Bronchial epithelial cell (primary cell): ENCODE results near the gene DND1. TPM values are rescaled to one million over a fixed set of nuclear protein-coding genes. Genes with fewer than 3 reads are reported as not detected.
A peak's percentile ranks its signal among the peaks of the same experiment; 100 is the strongest.
"Not testable (repeated sequence)": the region's sequence is repeated elsewhere in the genome, so short reads cannot be mapped to it uniquely, and the experiment has no call there.

Experiments used
- DNase-seq: peaks from one replicate; pipeline ENCODE4 v3.0.0-alpha.2; 2010; ENCODE audit warnings: low read depth
- FAIRE-seq: peaks from 2 replicates; lab custom pipeline; 2011; peaks lifted over from hg19 to GRCh38; lab: Jason Lieb, UNC
- H3K27me3 ChIP-seq: 2 replicates; pipeline ENCODE4 v1.5.1; 2011; ENCODE audit warnings: low read length; ENCODE audit not compliant: control insufficient read depth, insufficient read depth
- H3K36me3 ChIP-seq: 2 replicates; pipeline ENCODE4 v1.5.1; 2011; ENCODE audit warnings: low read length; ENCODE audit not compliant: control insufficient read depth, insufficient read depth
- H3K4me3 ChIP-seq: 2 replicates; pipeline ENCODE4 v1.5.1; 2011; ENCODE audit warnings: mild to moderate bottlenecking, low read depth, low read length, control low read depth
- total RNA-seq: library from RNA; depleted of rRNA; stranded (reverse); fragments of >200 nt; gene quantifications from 2 replicates; pipeline ENCODE4 v1.2.1, GENCODE V29; 2014
- TF ChIP-seq, protein P1 (sequence below): IDR thresholded peaks from 2 replicates; pipeline ENCODE4 v1.5.1; 2011; ENCODE audit warnings: mild to moderate bottlenecking, moderate library complexity, low read length, control low read depth, inconsistent platforms; ENCODE audit not compliant: insufficient read depth, severe bottlenecking

The DND1 gene
- total RNA-seq, 1 donor from 2014 or later = 0.26 TPM

DNA sequence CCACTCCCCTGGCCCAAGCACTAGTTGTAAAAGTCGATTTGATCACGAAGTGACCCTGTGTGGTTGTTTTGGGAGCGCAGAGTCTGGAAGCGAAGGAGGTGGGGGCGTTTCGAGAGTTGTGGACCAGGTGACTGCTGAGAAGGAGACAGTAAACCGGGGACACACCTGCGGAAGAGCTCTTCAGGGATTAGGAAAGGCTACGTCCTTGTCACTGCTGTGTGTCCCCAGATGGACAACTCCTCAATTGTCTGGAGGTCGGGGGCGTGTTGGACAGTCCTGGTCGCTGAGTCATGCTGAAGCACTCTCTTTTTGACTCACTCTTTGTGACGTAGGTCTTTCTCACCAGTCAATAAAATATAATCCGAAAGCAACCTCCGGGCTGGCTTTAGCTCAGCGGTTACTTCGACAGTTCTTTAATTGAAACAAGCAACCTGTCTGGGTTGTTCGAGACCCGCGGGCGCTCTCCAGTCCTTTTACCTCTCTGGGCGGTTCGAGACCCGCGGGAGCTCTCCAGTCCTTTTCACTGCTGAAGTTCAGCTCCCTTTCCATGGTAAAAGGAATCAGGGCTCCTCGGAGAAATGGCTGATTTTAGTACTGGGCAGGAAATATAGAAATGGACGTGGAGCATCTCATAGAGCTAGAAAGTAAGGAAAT lies 37.6 kb upstream of the DND1 start:
- H3K27me3 ChIP-seq = no peaks in the 10 kb centered on the region
- FAIRE-seq (no peak), DNase-seq (peak; percentile 95)
- H3K36me3 ChIP-seq = no peaks in the 10 kb centered on the region
- TF ChIP-seq, protein P1, sequence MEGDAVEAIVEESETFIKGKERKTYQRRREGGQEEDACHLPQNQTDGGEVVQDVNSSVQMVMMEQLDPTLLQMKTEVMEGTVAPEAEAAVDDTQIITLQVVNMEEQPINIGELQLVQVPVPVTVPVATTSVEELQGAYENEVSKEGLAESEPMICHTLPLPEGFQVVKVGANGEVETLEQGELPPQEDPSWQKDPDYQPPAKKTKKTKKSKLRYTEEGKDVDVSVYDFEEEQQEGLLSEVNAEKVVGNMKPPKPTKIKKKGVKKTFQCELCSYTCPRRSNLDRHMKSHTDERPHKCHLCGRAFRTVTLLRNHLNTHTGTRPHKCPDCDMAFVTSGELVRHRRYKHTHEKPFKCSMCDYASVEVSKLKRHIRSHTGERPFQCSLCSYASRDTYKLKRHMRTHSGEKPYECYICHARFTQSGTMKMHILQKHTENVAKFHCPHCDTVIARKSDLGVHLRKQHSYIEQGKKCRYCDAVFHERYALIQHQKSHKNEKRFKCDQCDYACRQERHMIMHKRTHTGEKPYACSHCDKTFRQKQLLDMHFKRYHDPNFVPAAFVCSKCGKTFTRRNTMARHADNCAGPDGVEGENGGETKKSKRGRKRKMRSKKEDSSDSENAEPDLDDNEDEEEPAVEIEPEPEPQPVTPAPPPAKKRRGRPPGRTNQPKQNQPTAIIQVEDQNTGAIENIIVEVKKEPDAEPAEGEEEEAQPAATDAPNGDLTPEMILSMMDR = no peak
- H3K4me3 ChIP-seq = peak overlapping the region; percentile 78

DNA sequence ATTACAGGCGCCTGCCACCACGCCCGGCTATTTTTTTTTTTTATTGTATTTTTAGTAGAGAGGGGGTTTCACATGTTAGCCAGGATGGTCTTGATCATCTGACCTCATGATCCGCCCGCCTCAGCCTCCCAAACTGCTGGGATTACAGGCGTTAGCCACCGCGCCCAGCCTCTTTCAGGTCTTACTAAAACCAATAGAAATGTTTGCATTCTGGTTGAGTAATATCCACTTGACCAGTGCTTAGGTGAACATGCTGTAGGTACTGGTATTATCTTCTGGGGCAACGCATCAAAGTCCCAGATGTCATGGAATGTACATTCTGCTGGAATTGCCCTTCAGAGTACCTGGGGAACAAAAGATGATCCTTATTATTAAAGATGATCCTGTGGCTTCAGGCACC lies 35.4 kb upstream of the DND1 start:
- FAIRE-seq, H3K4me3 ChIP-seq, H3K36me3 ChIP-seq, H3K27me3 ChIP-seq, DNase-seq: not testable (repeated sequence)

DNA sequence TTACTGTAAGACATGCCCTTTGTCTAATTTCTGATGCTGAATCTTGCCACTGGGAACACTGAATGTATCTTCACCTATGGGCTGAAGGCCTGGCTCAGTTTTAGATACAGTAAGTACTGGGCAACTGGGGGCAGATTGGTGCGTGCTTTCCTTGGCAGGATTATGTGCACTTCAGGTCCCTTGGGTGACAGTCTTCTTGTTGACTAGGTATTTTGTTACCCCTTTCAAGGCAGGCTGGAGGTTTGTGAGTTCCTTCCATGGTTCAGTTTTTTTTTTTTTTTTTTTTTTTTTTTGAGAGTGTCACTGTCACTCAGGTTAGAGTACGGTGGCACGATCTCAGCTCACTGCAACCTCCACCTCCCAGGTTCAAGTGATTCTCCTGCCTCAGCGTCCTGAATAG lies 34.4 kb upstream of the DND1 start:
- DNase-seq (no peak), FAIRE-seq (no peak)
- H3K27me3 ChIP-seq = no peaks in the 10 kb centered on the region
- TF ChIP-seq, protein P1 = no peak
- no peak overlapping the region for H3K4me3 ChIP-seq
- peaks cover 7% of the 10 kb centered on the region for H3K36me3 ChIP-seq

DNA sequence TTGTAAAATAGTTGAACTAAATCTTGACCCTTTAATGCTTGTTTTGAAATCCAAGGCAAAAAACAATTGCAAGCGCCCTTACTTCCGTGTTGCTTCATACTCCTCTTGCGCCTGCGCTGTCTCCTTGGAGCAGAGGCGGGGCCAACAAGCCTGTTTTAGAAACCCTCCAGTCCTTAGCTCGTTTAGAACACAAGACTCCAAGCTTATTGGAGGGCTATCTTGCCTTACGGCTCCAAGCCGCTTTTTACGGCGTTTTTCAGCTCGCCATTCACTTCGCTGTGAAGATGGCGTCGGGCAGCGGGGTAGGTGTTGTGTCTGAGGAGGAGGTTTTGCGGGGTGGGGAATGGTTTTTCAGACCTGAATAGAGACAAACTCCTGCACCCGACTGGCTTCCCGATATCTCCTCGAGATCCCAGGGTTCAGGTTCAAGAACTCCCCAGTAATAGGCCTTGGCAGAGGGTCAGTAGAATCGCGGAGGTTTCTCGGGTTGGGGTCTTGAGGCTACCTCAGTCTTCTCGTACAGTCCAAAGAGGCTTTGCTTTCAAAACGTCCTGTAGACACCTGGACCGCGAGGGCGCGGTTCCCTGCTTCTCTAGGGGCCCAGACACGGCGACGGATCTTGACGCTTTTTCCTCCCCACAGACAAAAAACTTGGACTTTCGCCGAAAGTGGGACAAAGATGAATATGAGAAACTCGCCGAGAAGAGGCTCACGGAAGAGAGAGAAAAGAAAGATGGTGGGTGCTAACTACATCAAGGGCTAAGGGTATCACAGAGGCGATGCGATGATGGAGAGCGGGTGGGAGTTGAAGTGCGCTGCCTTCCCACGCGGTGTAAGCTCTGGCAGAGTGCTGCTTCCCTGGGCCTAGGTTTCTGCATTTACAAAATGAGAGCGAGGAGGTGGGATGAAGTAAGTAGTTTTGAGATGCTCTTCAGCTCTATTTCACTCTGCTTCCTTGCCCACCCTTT lies 27.1 kb upstream of the DND1 start, which contains the start of gene ZMAT2:
Gene ZMAT2, plus strand, starts transcription at position 271 of the 968 bp plus-strand sequence. Its CDS starts 14 bp downstream, at position 285.
- Histone ChIP-seq H3K4me3 (peak within 1 kb of the TSS; percentile 74), H3K36me3 (peaks cover 28% of the 10 kb centered on the region), H3K27me3 (no peaks in the 10 kb centered on the region)
- DNase-seq (peak; percentile 99), FAIRE-seq (peak; percentile 98)
- TF ChIP-seq, protein P1 = no peak

DNA sequence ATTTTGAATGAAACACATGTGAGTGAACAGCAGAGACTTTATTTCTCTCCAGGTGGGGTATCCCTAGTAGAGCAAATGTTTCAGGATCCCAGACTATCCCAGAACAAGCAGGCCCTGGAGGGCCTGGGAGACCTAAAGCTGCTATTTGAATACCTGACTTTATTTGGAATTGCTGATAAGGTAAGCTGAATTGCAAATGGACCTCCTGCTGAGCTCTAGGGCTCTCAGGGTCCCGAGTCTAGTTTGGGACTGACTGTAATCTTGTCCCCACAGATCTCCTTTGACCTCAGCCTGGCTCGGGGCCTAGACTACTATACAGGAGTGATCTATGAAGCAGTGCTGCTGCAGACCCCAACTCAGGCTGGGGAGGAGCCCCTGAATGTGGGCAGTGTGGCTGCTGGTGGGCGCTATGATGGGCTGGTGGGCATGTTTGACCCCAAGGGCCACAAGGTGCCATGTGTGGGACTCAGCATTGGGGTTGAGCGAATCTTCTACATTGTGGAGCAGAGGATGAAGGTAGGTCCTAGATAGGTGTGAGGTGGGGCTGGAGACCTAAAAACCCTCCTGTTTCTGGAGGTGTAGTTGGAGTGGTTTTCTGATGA lies 23.6 kb upstream of the DND1 start:
- FAIRE-seq = no peak
- Histone ChIP-seq H3K27me3 (no peaks in the 10 kb centered on the region), H3K36me3 (peaks cover 27% of the 10 kb centered on the region), H3K4me3 (no peak overlapping the region)
- no peak for DNase-seq
- TF ChIP-seq, protein P1 = no peak

DNA sequence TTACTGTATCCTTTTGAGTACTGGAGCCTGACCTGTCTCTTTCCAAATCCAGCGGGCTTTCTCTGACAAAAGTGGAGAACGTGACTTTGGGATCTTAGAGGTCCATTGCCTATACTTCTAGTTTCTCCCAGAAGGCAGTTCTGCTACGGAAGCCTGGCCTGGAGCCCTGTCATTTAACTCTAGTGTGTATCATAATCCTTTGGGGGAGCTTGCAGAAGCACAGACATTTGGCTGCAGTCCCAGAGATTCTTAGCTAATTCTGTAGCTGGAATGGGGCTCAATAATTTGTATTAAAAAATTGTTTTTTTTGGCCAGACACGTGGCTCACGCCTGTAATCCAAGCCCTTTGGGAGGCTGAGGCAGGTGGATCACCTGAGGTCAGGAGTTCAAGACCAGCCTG lies 20.9 kb upstream of the DND1 start:
- Histone ChIP-seq H3K4me3 (no peak overlapping the region), H3K36me3 (peaks cover 29% of the 10 kb centered on the region), H3K27me3 (no peaks in the 10 kb centered on the region)
- TF ChIP-seq, protein P1 = no peak
- FAIRE-seq (no peak), DNase-seq (no peak)
